DOHH2 (cell line): ENCODE results near the gene BTG1.

Experiments used
- EZH2phosphoT487 ChIP-seq: fragments of 200-600 bp; sonication (generic); IDR thresholded peaks from 2 replicates; pipeline ENCODE4 v1.6.1; 2017; ENCODE audit warnings: borderline replicate concordance, mild to moderate bottlenecking, antibody characterized with exemption, low read length, moderate library complexity, mixed read lengths
- TF ChIP-seq, protein P1 (sequence below): fragments of 200-600 bp; sonication (generic); IDR thresholded peaks from one replicate; pipeline ENCODE4 v1.5.1; 2014; ENCODE audit warnings: antibody characterized with exemption, mild to moderate bottlenecking, low read depth, low read length; ENCODE audit not compliant: poor library complexity, severe bottlenecking

GRCh38 chr12:92134638-92135274 is 10.9 kb downstream of the BTG1 start:
- no peak for TF ChIP-seq EZH2phosphoT487
- TF ChIP-seq, protein P1, sequence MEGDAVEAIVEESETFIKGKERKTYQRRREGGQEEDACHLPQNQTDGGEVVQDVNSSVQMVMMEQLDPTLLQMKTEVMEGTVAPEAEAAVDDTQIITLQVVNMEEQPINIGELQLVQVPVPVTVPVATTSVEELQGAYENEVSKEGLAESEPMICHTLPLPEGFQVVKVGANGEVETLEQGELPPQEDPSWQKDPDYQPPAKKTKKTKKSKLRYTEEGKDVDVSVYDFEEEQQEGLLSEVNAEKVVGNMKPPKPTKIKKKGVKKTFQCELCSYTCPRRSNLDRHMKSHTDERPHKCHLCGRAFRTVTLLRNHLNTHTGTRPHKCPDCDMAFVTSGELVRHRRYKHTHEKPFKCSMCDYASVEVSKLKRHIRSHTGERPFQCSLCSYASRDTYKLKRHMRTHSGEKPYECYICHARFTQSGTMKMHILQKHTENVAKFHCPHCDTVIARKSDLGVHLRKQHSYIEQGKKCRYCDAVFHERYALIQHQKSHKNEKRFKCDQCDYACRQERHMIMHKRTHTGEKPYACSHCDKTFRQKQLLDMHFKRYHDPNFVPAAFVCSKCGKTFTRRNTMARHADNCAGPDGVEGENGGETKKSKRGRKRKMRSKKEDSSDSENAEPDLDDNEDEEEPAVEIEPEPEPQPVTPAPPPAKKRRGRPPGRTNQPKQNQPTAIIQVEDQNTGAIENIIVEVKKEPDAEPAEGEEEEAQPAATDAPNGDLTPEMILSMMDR, result no peak
